ENCODE data around the gene ABCE1. TPM values are rescaled to one million over a fixed set of nuclear protein-coding genes. Genes with fewer than 3 reads are reported as not detected.

The ABCE1 gene
- total RNA-seq, 1 donor = 175 TPM

DNA sequence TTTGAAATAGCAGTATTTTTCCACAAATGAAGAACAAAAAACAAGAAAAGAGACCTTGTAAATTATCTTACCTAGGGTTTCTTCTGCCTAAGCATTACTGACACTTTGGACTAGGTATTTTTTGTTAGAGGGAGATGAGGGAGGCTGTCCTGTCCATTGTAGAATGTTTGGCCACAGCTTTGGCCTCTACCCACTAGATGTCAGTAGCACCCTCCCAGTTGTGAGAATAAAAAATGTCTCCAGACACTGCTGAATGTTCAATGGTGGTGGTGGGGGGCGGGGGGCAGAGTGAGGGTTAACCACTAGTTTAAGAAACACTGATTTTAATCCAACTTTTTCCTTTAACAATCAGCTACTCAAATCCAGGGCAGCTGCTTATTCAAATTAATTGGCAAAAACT lies 56.5 kb downstream of the ABCE1 start:
- H3K4me3 ChIP-seq (ENCODE audit: low read depth, low read length) = no peak overlapping the region
- DNase-seq (ENCODE audit: low read depth) = peak; percentile 35
- peak; percentile 67 for TF ChIP-seq CTCF (IDR thresholded peaks at IDR 0.05; ENCODE audit: insufficient read depth, low read depth, low read length)

- H3K4me3 ChIP-seq (ENCODE audit: low read depth, low read length) = no peak overlapping the region
- no peak for DNase-seq (ENCODE audit: low read depth)
- TF ChIP-seq CTCF (IDR thresholded peaks at IDR 0.05; ENCODE audit: insufficient read depth, low read depth, low read length) = no peak
Observed at GRCh38 chr4:145155268-145155870, 57.3 kb downstream of the ABCE1 start.

DNA sequence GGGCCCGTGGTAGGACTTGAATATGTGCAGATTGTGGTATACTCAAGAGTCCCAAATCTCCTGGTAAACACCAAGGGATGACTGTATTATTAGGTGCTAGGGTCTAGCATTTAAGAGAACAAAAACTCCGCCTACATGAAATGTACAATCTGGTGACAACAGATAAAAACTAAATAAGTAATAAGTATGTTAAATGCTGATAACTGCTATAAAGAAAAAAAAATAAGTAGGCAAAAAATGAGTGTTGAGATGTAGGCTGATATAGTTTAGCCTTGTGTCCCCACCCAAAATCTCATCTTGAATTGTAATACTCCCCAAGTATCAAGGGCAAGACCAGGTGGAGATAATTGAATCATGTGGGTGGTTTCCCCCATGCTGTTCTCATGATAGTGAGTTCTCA lies 58.9 kb downstream of the ABCE1 start:
- DNase-seq (ENCODE audit: low read depth) = no peak
- H3K4me3 ChIP-seq (ENCODE audit: low read depth, low read length) = no peak overlapping the region
- TF ChIP-seq CTCF (IDR thresholded peaks at IDR 0.05; ENCODE audit: insufficient read depth, low read depth, low read length) = no peak

DNA sequence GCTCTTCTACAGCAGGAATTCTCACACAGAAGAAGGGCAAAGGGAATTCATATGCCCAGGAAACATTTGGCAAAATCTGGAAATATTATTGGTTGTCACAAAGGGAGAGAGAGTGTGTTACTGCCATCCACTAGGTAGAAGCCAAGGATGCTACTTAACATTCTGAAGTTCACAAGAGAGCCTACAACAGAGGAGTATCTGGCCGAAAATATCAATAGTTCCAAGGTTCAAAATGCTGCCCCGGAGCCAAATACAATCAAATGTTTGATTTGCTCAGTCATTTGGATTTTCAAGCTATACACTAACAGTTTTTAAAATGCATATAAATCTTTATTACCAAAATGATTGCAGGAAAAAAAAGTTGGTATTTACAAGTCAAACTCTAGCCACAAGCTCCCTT lies 63.4 kb downstream of the ABCE1 start:
- no peak overlapping the region for H3K4me3 ChIP-seq (ENCODE audit: low read depth, low read length)
- no peak for TF ChIP-seq CTCF (IDR thresholded peaks at IDR 0.05; ENCODE audit: insufficient read depth, low read depth, low read length)
- DNase-seq (ENCODE audit: low read depth) = no peak

- no peak for DNase-seq (ENCODE audit: low read depth)
- no peak overlapping the region for H3K4me3 ChIP-seq (ENCODE audit: low read depth, low read length)
- TF ChIP-seq CTCF (IDR thresholded peaks at IDR 0.05; ENCODE audit: insufficient read depth, low read depth, low read length) = no peak
Observed at GRCh38 chr4:145167887-145168286, 69.8 kb downstream of the ABCE1 start.

- TF ChIP-seq CTCF (IDR thresholded peaks at IDR 0.05; ENCODE audit: insufficient read depth, low read depth, low read length) = no peak
- H3K4me3 ChIP-seq (ENCODE audit: low read depth, low read length) = no peak overlapping the region
- no peak for DNase-seq (ENCODE audit: low read depth)
Observed at GRCh38 chr4:145168581-145169187, 70.6 kb downstream of the ABCE1 start.

DNA sequence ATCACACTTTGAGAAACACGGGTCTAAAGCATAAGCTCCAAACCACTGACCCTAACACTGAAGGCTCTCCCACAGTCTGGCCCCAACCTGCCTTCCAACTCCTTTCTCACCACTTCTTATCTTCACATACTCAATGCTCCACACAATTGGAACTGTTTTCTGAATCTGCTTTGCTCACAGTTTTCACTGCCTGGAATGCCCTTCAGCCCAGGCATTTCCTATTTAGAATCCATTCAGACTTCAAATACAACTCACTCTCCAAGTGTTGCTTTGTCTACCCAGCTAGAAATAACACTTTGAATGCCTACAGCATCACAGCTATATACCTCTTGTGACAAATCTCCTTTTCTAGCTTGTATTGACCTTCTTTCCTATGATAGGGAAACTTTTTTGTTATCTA lies 72.1 kb downstream of the ABCE1 start:
- TF ChIP-seq CTCF (IDR thresholded peaks at IDR 0.05; ENCODE audit: insufficient read depth, low read depth, low read length) = no peak
- no peak overlapping the region for H3K4me3 ChIP-seq (ENCODE audit: low read depth, low read length)
- no peak for DNase-seq (ENCODE audit: low read depth)

Measured in fibroblast of villous mesenchyme (primary cell).